ENCODE data around the gene HELB.

HELB gene

DNA sequence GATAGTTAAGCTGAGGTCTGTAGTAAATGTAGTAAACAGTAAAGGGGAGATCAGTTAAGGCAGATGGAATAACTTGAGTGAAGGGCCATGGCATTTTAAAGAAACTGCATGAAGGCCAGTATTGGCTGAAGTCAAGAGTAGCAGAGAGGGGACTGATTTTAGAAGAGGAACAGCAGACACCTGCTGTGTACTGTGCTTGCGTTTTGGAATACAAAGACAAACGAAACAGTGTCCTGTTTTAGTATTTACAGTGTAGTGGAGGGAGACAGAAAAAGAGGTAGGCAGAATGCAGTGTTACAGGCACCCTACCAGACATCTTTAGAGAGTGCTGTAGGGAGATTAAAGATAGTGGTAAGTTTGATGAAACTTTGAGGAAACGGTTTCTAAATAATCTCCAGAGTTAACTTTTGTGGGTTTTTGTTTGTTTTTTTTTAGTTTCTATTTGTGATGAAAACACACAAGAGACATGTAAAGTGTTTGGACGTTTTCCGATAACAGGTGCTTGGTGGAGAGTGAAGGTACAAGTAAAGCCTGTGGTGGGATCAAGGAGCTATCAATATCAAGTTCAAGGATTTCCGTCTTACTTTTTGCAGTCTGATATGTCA is 2.1 kb downstream of the HELB start:
- no peak for DNase-seq

DNA sequence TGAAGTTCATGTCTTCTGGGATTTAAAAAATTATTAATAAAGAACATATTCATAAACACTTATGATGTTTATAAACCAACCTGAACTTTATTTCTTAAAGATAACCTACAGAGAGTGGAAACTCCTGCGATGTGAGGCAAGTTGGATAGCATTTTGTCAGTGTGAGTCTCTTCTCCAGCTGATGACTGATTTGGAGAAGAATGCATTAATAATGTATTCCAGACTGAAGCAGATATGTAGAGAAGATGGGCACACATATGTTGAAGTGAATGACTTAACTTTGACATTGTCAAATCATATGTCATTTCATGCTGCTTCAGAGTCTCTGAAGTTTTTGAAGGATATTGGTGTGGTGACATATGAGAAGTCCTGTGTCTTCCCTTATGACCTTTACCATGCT is 7.3 kb downstream of the HELB start:
- no peak for DNase-seq

DNA sequence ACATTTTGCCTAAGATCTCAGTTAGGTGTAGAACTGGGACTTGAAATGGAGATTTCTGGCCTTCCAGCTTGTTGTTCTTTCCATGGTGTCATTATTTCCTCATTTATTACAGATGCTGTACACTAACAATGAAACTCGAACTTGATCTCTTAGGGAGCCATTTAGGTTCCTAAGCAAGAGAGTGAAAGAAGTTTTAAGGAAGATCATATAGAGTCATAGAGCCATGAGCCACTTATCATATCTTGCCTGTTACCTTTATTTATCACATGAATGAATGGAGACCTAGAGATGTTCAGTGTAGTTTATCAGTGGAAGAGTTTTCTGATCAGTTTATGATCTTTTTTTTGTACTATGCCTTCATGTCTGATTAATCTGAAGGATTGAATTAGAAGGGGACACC is 9.9 kb downstream of the HELB start:
- no peak for DNase-seq

DNA sequence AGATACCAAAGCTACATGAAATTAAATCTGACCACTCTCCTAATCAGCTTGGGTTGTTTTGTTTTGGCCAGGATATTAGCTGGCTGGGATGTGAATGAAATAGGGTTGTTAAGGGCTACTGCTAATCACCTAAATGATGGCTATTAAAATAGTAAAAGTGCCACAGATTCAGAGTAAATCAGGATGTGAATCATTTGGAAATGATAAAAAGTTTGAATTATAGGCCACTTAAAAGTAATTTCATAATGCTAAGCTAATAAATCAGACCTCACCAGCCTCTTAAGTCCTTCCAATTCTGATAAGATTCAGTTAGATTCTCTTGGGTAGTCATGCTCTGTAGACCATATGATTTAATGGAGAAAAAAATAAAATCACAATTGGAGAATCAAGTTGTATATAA is 12.0 kb downstream of the HELB start:
- no peak for DNase-seq

DNA sequence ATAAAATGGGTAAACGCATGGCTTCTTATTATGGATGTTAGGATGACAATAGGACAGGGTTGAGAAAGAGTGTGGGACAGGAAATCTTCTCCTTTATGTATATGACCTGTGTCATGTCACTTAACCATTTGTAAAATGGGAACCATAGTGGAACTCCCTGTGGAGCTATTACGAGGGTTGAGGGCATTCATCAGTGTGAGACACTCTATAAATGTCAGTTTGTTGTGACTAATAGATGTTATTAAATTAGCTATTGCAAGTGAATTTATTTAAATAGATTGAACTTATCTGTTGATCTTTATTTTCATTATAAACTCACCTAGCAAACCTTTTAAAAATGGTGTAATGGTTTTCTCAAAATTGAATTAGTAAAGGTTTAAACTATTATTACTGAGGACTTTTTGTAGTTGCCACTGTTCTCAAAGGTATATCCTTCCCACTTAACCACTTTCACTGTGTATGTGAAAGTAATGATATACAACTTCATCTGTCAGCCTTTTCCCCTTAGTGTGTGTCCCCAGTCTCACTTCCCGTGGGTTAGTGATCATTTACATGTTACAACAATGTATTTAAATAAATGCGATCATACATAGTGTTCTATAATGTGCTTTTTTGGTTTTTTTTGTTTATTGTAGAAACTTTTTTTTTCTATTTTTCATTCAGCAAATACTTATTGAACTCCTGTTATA is 17.1 kb downstream of the HELB start:
- DNase-seq = no peak

DNA sequence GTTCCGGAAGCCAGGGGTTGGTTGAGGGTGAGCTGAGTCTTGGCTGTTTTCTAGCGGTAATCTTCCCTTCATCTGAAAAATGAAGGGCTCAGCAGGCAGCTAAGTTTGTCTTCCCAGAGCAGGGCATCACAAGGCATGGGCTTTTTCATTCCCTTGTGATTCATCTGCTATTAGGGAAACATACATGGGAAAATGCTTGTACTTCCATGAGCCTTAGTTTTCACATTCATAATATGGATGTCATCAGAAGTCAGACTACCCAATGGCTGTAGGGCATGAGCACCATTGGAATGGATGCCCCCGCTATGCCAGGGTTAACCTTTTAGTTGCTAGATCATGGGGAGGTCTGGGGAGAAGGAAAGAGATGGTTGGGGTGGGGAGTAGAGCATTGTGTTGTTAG is 18.7 kb downstream of the HELB start:
- no peak for DNase-seq

DNA sequence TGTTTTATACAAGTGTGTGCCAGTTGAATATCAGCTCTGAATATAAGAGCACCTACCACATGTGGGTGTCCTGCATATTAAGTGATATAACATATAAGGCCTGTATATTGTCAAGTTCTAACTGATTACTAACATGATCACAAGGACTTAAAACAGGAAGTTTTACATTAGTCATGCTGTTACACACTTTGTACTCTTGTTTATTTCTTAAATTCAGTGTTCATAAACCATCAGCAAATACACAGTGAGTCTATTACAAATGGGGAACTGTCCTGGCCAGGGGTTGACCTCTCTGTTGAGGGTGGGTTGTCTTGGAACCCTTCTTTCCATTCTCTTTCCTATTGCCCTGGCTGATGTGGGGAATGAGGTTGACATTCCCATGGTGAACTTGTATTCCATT is 19.1 kb downstream of the HELB start:
- DNase-seq = no peak

DNA sequence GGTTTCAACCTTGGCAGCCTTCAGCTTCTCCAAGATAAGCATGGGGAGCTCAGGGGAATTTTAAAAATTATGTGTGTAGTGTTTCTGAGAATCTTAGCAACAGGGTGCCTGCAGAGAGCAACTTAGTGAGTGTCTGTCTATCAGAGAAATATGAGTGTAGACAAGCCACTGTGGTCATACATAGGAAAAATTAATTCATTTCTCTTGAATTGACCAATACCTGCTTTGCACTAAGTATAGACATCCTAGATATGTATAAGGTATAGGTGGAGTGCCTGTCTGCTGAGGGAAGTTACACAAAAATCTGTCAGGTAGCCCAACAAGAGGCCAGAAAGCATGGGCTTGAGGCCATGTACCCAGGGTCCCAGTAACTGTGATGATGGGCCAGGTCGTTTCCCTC is 20.7 kb downstream of the HELB start:
- no peak for DNase-seq

DNA sequence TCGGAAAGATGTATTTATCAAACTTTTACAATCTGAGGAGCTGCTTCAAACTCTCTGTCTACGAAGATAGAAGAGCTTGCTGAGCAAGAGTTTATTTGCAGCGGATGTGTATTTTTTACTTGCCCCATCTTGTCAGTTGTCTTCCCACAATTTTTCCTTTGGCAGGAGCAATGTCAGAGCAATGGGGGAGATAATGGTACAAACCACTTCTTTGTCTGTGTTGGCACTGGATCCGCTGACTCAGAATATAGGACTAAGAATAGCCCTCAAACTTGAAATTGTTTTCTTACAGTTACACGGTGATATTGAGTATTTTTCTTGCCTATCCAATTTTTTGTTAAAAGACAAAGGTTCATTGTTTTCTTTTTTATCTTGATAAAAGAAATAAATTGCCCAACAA is 27.6 kb downstream of the HELB start:
- DNase-seq = no peak

DNA sequence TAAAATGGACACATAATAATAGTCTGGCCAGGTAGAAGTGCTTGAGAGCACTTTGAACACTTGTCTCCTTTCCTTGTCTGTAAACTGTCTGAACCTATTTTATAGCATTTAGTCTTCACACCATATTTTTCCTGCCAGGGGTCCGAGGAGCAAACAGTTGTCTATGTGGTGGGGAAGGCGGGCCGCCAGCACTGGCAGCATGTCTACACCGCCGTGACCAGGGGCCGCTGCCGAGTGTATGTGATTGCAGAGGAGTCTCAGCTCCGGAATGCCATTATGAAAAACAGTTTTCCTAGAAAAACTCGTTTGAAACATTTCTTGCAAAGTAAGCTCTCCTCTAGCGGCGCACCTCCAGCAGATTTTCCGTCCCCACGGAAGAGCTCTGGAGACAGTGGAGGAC is 28.7 kb downstream of the HELB start:
- DNase-seq = no peak

DNA sequence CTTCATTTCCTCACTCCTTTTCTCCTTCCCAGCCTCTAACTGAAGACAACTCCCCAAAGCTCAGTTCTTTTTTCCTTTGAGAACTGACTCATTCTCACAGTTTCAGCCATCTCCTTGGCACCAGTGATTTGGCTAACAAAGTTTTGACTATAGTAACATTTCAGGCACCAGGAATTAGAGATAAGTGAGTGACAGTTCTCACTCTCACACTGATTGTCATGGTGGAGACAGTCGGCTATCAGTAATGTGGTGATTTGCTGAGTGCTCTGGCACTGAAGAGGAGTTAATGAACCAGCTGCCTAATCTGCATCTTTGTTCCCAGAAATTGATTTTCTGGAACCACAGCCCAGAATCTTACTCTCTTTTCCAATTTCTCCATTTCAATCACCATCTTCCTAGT is 29.5 kb downstream of the HELB start:
- no peak for DNase-seq

DNA sequence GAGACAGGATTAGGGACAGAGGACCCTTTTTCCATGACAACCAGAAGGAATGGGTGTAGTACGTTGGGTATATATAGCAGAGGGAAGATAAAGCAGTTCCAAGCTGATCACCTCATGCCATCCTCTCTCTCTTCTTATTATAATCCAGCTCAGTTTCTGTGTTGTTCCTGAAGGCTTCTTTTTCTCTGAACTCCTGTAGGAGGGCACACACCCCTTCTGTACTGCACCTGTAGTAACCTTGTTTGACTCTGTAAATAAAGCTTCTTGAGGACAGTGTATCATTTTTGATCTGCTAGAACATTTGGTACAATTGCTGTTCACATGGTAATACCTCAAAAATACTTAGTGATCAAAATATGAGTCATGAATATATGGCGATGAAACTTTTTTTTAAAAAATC is 33.5 kb downstream of the HELB start:
- DNase-seq = no peak

DNA sequence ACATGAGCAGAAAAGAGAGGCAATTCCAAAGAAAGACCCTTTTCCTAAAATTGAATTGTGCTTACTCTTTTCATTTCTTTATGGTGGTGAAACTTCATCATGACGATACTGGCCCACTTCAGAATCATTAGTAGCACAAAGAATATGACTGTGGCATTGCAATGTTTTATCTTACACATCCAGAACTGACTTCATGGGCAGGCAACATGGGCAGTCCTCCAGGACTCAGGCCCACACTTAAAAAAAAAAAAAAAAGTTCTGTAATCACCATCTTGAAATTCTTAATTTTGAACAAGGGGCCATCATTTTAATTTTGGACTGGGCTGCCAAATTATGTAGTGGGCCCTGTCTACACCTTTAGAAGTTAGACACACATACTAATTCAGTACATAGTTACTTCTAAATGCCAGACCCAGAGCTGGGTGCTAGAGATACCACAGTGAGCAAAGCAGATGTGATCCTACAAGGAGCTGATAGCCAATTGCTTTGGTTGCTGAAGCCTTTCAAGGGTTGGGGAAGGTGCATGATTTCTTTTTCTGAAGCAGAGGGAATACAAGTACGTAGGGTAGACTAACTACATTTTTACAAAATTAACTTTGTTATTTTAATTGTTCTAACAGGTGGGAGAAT is 35.2 kb downstream of the HELB start:
- no peak for DNase-seq

DNA sequence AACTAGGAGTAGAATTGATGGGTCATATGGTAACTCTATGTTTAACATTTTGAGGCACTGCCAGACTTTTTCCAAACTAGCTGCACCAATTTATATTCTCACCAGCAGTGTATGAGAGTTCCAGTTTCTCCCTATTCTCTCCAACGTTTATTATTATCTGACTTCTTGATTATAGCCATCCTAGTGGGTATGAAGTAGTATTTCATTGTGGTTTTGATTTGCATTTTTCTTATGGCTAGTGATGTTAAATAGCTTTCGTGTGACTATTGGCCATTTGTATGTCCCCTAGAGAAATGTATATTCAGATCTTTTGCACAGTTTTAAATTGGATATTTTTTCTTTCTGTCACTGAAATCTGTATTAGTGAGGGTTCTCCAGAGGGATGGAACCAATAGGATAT is 37.8 kb downstream of the HELB start:
- DNase-seq = no peak

DNA sequence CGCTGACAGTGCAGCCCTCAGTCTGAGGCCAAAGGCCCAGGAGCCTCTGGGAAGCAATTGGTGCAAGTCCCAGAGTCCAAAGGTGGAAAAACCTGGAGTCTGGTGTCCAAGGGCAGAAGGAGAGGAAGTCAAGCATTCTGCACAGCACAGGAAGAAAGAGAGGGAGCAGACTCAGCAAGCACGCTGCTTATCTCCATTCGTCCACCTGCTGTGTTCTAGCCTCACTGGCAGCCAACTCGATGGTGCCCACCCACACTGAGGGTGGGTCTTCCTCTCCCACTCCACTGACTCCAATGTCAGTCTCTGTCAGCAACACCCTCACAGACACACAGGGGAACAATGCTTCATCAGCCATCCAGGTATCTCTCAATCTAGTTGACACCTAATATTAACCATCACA is 38.8 kb downstream of the HELB start:
- no peak for DNase-seq

DNA sequence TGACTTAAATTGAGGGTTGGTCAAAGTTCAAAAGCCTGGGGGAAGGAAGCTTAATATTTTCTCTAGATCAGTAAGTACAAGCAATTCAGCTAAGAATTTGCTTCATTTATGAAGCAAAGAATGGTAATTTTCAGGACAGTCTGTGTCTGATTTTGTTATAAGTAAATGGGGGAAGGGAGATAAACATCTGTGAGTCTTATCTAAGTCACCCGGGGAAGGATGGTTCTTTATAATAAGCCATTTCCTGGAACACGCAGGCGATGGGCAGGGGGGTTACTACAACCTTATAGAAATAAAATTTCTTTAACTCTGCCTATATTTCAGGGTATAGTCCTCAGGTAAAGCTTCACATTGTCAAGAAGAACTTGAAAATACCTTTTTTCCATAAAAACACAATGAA is 42.9 kb downstream of the HELB start:
- DNase-seq = no peak

DNA sequence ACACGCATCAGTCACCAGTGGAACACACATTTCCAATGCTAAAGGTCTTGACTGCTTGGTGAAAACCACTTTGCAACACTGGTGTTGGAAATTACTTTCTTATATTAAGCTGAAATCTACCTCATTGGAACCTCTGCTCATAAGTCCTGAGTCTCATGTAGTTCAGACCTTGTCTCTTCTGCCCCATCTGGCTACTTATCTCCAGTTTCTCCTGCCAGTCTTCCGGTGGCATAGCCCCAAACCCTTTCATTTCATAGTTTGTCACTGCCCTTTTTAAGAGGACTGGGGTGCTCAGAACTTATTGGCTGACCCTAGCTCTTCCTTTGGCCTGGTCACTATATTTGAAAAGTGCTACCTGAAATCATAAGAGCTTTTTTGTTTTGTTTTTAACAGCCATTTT is 43.7 kb downstream of the HELB start:
- DNase-seq = no peak

DNA sequence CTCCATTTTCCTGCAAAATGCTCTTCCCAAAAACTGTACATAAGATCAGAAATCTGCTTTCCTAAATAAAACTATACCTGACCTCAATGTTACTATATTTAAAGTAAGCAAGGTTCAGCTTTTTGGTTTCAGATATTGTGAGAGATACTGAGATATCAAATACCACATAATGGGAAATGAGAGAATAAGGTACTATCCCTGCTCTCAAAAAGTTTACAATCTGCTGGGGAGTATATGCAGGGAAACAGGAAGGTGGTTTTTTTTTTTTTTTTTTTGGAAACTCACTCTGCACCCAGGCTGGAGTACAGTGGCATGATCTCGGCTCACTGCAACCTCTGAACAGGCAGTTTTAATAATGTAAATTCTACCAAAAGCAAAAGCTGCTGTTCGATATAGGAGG is 49.0 kb downstream of the HELB start:
- DNase-seq = no peak

DNA sequence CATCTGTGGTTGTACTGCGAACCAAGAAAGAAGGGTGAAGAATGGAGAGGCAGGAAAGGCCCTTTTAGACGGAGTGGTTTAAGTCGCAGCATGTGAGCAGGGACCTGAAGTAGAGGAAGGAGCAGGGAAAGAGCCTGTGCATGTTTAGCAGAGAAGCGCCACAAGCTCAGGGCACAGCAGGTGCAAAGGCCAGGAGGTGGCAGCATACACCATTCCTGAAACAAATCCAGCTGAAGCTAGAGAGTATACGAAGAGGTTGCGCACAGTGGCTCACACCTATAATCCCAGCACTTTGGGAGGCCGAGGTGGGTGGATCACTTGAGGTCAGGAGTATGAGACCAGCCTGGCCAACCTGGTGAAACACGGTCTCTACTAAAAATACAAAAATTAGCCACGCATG is 49.9 kb downstream of the HELB start:
- DNase-seq = no peak

DNA sequence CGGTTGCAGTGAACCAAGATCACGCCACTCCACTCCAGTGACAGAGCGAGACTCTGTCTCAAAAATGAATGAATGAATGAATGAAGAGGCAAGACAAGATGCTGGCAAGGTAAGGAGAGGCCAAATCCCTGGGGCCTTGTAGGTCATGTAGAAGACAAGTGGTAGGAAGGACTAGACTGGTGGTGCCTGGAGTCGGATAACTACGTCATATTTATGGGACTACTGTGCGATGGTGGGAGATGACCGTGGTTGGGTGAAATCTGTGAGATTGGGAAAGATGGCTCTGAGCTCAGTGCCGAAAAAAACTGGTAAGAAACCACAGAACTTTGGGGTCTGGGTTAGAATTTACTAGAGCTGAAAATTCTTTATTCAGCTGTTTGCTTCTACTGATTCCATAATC is 50.6 kb downstream of the HELB start:
- no peak for DNase-seq

DNA sequence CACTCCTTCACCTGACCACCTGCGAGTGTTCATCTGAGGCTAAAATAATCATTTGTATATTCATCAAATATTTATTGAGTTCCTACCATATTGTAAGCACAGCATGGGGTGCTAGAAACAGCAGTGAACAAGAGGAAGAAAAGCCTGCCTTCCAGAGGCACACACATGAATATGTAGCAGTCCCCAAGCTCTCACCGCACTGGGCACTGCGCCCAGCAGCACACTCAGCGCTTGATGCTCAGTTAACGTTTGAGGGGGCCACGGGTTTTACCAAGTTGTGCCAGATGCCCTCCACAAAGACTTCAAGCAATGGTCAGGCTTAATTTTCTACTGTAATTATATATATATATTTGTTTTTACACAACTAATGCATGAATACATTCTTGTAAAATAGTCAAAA is 52.0 kb downstream of the HELB start:
- DNase-seq = no peak

DNA sequence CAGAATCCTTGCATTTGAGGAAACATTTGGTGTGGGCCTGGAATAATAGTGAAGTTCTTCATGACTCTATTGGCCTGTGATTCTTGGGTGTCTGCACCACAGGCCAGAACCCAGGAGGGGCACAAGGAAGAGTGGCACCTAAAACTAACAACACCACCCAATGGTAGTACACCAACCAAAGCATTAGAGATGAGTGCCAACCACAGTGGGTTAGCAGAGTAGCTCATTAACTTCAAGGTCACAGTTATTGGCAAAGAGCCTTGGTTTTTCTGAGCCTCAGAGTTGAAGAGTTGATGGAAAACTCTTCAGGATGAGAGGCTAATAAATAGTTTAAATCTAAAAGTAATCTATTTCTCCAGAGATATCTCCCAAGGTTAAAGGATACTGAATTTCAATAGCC is 57.0 kb downstream of the HELB start:
- DNase-seq = no peak

DNA sequence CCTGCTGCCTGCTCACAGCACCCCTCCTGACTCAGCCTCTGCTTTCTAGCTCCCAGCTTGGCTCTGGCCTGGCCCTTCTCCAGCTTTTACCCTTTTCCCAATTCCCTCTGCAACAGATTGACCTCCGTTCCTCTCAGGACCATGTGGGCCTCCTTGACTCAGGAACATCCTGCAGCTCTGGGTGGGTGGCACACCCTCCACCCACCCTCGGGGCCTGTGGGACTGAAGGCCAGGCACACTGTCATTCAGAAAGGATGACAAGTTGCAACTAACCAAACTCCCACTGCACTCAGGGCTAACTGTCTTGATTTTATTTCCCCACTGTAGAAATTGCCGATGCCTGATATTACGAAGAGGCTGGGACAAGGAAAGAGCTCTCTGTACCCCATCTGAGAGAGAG is 59.4 kb downstream of the HELB start:
- DNase-seq = no peak

DNA sequence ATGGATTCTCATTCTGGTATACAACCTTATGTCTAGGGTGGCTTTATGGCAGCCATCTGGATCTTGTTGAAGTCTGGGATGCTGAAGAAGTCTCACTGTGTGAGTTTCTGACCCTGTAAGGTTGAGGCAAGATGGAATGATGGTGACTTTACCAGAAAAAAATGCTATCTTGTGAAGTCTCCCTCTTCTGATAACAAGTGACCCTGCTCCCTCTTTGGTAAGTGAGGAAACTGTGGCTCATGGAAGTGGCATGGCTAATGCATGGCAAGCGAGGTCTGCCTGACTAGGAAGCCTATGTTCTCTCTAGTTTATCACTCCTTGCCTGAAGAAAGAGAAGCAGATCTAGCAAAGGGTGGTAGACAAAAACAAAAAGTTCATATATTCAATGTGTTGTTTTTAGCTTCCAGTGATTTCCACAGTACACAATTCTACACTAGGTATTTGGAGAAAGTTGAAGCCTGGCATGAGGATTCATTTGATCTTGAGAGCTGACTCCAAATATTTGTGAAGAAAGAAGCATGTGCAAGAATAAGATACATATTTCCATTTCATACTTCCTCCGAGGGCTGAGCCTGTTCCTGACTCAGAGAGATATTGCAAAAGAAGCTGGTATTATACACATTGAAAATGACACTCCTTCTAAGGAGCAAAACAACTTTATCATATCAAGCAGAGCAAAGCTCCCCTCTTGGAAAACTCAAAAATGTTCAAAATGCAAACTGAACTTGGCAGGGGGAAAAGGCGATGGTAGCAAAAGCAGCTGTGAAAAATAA is 63.6 kb downstream of the HELB start:
- no peak for DNase-seq
